OCI-LY3 (cell line): ENCODE measurements around the gene SOX4.

Source experiments
- H2AFZ ChIP-seq: fragments of 200-600, 300-600 bp; shearing (Covaris generic); 2 replicates; pipeline ENCODE4 v1.6.0; 2014; ENCODE audit warnings: antibody characterized with exemption, low read depth, low read length
- H3K27ac ChIP-seq: fragments of 200-600, 300-600 bp; sonication (generic); 2 replicates; pipeline ENCODE4 v1.5.1; 2014; ENCODE audit warnings: mild to moderate bottlenecking, low read length, moderate library complexity, mixed read lengths
- H3K27me3 ChIP-seq: fragments of 200-600, 300-600 bp; sonication (generic); 2 replicates; pipeline ENCODE4 v1.6.1; 2014; ENCODE audit warnings: low read depth, low read length, mixed read lengths
- H3K36me3 ChIP-seq: fragments of 200-600, 300-600 bp; sonication (generic); replicated peaks from 2 replicates; pipeline ENCODE3; 2014; ENCODE audit warnings: low read depth, low read length, mixed read lengths
- H3K4me1 ChIP-seq: fragments of 300-600, 200-600 bp; sonication (generic); 2 replicates; pipeline ENCODE4 v1.6.1; 2014; ENCODE audit warnings: low read length, mixed read lengths
- H3K4me2 ChIP-seq: fragments of 200-600, 300-600 bp; sonication (generic); 2 replicates; pipeline ENCODE4 v1.6.1; 2014; ENCODE audit warnings: low read length, mixed read lengths
- H3K4me3 ChIP-seq: fragments of 300-600, 200-600 bp; sonication (generic); 2 replicates; pipeline ENCODE4 v1.5.1; 2014; ENCODE audit warnings: antibody characterized with exemption, mild to moderate bottlenecking, low read length, moderate library complexity
- H3K79me2 ChIP-seq: fragments of 300-600, 200-600 bp; shearing (Covaris generic); 2 replicates; pipeline ENCODE4 v1.6.1; 2014; ENCODE audit warnings: mild to moderate bottlenecking, low read length, mixed read lengths
- H3K9ac ChIP-seq: fragments of 300-600, 200-600 bp; shearing (Covaris generic); 2 replicates; pipeline ENCODE4 v1.6.0; 2014; ENCODE audit warnings: mild to moderate bottlenecking, low read length, moderate library complexity
- H3K9me3 ChIP-seq: fragments of 200-600, 300-600 bp; shearing (Covaris generic); 2 replicates; pipeline ENCODE4 v1.6.1; 2014; ENCODE audit warnings: low read length, mixed read lengths; ENCODE audit not compliant: insufficient read depth
- H4K20me1 ChIP-seq: fragments of 200-600, 300-600 bp; sonication (generic); 2 replicates; pipeline ENCODE4 v1.6.1; 2016; ENCODE audit warnings: low read length, mixed read lengths; ENCODE audit not compliant: insufficient read depth
- CTCF ChIP-seq: fragments of 200-600, 300-600 bp; sonication (generic); IDR thresholded peaks from 2 replicates; pipeline ENCODE4 v1.5.1; 2014; ENCODE audit warnings: antibody characterized with exemption, low read length, low read depth
- EZH2phosphoT487 ChIP-seq: fragments of 200-600 bp; shearing (Covaris generic); IDR thresholded peaks from 2 replicates; pipeline ENCODE4 v1.6.1; 2018; ENCODE audit warnings: antibody characterized with exemption, mixed run types, low read depth

Gene SOX4

DNA sequence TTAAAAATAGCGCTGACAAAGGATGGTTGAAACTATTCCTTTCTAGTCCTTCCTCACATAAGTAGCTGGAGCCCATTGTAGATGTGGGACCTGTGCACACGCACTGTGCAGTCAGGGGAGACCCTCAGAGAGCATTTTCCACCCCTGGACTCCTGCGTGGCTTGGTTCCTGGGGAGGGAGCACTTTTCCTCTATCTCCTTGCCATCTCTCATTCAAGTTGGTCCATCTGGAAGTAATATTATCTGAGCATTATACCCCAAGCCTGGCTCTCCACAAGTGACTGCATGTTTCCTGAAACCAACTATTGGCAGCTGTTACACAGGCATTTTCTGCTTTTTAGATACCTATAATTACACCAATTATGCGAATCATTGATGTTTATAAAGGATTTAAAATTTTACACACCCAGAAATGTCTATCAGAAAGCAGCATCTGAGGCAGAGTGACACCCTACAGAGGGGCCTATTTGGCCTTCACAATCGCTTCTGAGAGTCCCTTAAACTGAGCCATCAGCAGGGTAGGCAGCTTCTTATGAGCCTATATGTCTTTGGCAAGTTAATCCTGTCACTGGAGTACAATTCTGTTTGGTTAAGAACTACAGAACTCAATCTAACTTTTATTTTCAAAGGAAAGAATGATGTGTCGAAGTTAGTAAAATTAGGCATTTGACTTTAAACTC lies 18.7 kb downstream of the SOX4 start:
- peak overlapping the region; percentile 99; the same call in 1 of the 2 replicates for H3K4me2 ChIP-seq
- H3K9me3 ChIP-seq, result no peaks in the 10 kb centered on the region
- H3K4me1 ChIP-seq, result peaks cover 50% of the 10 kb centered on the region
- peak overlapping the region; percentile 100; the same call in 1 of the 2 replicates for H3K27ac ChIP-seq
- no peaks in the 10 kb centered on the region for H3K36me3 ChIP-seq
- H4K20me1 ChIP-seq, result no peaks in the 10 kb centered on the region
- H3K9ac ChIP-seq, result no peak overlapping the region
- no peaks in the 10 kb centered on the region for H3K79me2 ChIP-seq
- TF ChIP-seq CTCF (no peak), EZH2phosphoT487 (no peak)
- H2AFZ ChIP-seq, result no peak overlapping the region; the same call in 1 of the 2 replicates
- no peaks in the 10 kb centered on the region for H3K27me3 ChIP-seq
- H3K4me3 ChIP-seq, result no peak overlapping the region

DNA sequence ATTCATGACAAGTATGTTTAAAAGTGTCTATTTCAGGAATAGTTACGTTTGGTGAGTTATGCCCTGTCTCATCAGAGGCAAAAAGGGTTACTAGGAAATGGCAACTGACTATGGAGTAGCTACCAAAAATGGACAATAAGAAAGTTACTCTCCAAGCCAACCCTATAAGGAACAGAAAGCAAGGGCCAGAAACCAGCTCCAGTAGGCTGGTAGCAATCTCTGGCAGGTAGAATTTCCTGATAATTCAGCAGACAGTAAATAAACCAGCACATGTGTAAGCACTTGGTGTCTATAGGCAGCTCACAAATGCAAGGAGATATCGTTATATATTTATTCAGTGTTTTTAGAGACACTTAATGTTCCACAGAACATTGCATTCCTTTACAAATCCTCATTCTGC lies 20.3 kb downstream of the SOX4 start:
- Histone ChIP-seq H3K36me3 (no peaks in the 10 kb centered on the region), H3K79me2 (no peaks in the 10 kb centered on the region), H3K9ac (no peak overlapping the region), H2AFZ (no peak overlapping the region), H3K27ac (no peak overlapping the region), H4K20me1 (no peaks in the 10 kb centered on the region), H3K9me3 (no peaks in the 10 kb centered on the region), H3K27me3 (no peaks in the 10 kb centered on the region), H3K4me2 (no peak overlapping the region), H3K4me3 (no peak overlapping the region), H3K4me1 (peaks cover 42% of the 10 kb centered on the region)
- TF ChIP-seq CTCF (no peak), EZH2phosphoT487 (no peak)

GRCh38 chr6:21614226-21614625 lies 20.7 kb downstream of the SOX4 start:
- no peak overlapping the region for H3K9ac ChIP-seq
- TF ChIP-seq EZH2phosphoT487, result no peak
- no peak for TF ChIP-seq CTCF
- no peaks in the 10 kb centered on the region for H4K20me1 ChIP-seq
- no peak overlapping the region for H3K4me2 ChIP-seq
- no peaks in the 10 kb centered on the region for H3K79me2 ChIP-seq
- no peak overlapping the region for H3K27ac ChIP-seq
- peaks cover 38% of the 10 kb centered on the region for H3K4me1 ChIP-seq
- no peaks in the 10 kb centered on the region for H3K27me3 ChIP-seq
- no peak overlapping the region for H2AFZ ChIP-seq
- H3K9me3 ChIP-seq, result no peaks in the 10 kb centered on the region
- no peaks in the 10 kb centered on the region for H3K36me3 ChIP-seq
- H3K4me3 ChIP-seq, result no peak overlapping the region

GRCh38 chr6:21615504-21615903 lies 22.0 kb downstream of the SOX4 start:
- Histone ChIP-seq H3K27me3 (no peaks in the 10 kb centered on the region), H4K20me1 (no peaks in the 10 kb centered on the region), H3K9me3 (no peaks in the 10 kb centered on the region), H3K79me2 (no peaks in the 10 kb centered on the region), H2AFZ (no peak overlapping the region), H3K4me2 (no peak overlapping the region), H3K9ac (no peak overlapping the region), H3K27ac (no peak overlapping the region), H3K4me1 (peaks cover 35% of the 10 kb centered on the region), H3K4me3 (no peak overlapping the region), H3K36me3 (no peaks in the 10 kb centered on the region)
- TF ChIP-seq CTCF, result no peak
- TF ChIP-seq EZH2phosphoT487, result no peak
